HEK293T (cell line): ENCODE results near the gene NTSR1.

Experiments
- ELF4 ChIP-seq: fragments of 450-650 bp; IDR thresholded peaks from 2 replicates; pipeline ENCODE4 v1.6.1; 2017; ENCODE audit warnings: antibody characterized with exemption
- FOXA1 ChIP-seq: fragments of 450-650 bp; IDR thresholded peaks from 2 replicates; pipeline ENCODE4 v1.6.1; 2016; ENCODE audit warnings: mild to moderate bottlenecking
- SP1 ChIP-seq: fragments of 450-650 bp; IDR thresholded peaks from 2 replicates; pipeline ENCODE4 v1.6.1; 2017

DNA sequence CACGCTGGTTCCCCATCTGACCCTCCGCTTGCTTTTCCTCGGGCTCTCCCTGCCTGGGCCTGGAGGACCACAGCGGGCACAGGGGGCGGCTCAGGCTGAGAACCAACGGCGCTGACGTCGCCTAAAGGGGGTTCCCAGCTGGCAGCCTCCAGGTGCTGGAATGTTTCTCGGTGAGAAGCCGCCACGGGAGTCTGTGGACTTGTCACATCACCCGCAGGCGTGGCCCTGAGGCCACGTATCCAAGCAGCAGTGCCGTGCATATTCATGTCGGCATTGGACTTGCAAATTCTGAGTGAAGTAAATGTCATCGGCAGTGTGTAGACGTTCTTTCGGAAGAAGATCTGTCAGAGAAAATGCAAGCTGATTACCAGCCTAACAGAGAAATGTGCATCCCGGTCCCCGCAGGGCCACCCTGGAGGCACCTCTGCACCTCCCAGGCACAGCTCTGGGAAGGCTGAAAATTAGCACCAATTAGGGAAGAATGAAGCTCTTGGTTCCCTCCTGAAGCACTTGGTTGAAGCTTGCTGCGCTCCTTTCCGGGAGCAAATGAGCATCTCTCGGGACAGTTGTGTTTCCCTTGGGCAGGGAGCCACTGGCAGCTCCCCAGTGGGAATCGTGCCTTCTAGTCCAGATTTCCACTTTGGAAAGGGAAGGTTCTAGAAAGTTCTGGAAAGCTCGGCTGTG, 24.3 kb downstream of the NTSR1 start:
- TF ChIP-seq SP1 (no peak), FOXA1 (no peak), ELF4 (no peak)
